ENCODE measurements around the gene VEZF1. TPM values are rescaled to one million over a fixed set of nuclear protein-coding genes. Genes with fewer than 3 reads are reported as not detected.

VEZF1 gene
- polyA plus RNA-seq, 3 donors: 18.2 to 23.9 (median 20.8) TPM

GRCh38 chr17:57957120-57957850, 30.8 kb downstream of the VEZF1 start:
- 95 to 97% (median 97%) methylated on average over 8 of the region's 8 CpGs for WGBS, 3 donors
- no peak overlapping the region for H3K27ac ChIP-seq (ENCODE audit: low read depth, low read length)

DNA sequence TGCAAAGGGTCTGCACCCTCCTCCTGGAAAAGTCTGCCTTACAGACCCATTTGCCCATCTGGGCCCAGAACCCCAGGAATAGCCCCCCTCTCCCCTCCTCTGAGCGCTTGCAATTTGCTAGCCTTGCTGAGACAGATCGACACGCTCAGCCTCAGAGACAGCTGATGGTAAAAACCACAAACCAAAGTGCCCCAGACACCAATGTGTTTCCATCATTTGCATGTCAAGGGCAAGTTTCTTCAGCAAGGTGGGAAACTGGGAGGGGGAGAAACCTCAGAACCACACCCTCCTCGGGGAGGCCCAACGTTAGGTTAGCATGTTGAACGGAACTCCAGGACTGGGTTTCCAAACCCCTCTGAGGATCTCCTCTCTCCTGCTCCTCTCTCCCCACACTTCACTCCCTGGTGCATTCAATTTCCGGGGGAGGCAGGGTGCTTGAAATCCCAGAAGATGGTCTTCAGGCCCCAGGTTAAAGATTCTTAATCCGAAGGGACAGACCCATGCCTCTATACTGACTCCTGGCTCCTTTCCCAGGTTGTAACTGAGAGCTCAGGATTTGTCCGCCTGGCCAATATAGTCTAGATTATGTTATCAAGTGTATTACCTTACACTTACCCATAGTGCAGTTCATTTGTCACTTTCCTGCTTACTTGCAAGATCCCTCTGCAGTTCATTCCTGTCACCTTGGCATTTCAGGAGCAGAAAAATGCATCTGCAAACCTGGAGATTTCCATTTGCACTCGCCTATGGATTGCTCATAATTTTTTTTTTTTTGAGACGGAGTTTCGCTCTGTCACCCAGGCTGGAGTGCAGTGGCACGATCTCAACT, 31.5 kb downstream of the VEZF1 start:
- no peak overlapping the region for H3K27ac ChIP-seq (ENCODE audit: low read depth, low read length)
- 56 to 65% (median 65%) methylated on average over 13 of the region's 13 CpGs for WGBS, 3 donors

- 1% methylated on average over 44 to 76 of the region's 79 CpGs for WGBS, 3 donors
- H3K27ac ChIP-seq (ENCODE audit: low read depth, low read length): peak within 1 kb of the TSS; percentile 57
Measured at GRCh38 chr17:57955183-57955931, 32.7 kb downstream of the VEZF1 start, which contains the start of gene CUEDC1. Gene CUEDC1, minus strand, starts transcription at chr17:57955412. Its CDS starts 69,848 bp downstream, at chr17:57885564.

DNA sequence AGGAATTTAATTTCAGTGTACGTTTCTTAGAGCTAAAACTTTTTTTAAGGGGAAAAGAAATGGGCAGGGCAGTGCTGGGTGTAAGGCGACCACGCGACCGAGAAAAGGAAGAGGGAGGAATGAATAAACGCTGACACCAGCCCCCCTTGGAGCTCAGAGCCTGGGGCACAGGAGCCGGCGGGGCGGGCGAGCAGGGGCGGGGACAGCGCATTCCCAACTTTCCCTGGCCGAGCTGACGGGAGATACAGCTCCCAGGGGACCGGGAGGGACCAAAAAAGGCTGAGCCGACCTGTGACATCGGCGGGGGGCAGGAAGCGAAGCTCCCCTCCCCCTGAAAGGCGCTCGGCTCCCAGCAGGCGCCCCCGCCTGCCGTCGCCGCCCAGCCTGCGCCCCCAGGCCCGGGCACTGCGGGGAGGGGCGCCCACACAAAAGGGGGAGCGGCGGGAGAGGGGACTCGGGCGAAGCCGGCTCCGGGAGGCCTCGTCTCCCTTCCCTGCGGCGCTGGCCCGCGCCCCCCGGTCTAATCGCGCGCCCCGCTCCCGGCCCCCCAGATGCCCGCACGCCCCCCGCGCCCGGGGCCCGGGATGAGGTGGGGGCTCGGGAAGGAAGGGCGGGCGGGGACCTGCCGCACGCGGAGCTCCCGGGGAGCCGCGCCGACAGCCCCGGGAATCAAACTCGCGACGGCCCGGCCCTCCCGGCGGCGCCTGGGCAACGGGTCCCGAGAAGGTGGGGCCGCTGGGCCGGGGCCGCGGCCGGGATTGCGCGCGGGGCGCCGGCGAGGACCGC, 33.5 kb downstream of the VEZF1 start:
- H3K27ac ChIP-seq (ENCODE audit: low read depth, low read length): peak overlapping the region; percentile 57
- WGBS, 3 donors: 1 to 2% (median 1%) methylated on average over 25 to 78 of the region's 85 CpGs

DNA sequence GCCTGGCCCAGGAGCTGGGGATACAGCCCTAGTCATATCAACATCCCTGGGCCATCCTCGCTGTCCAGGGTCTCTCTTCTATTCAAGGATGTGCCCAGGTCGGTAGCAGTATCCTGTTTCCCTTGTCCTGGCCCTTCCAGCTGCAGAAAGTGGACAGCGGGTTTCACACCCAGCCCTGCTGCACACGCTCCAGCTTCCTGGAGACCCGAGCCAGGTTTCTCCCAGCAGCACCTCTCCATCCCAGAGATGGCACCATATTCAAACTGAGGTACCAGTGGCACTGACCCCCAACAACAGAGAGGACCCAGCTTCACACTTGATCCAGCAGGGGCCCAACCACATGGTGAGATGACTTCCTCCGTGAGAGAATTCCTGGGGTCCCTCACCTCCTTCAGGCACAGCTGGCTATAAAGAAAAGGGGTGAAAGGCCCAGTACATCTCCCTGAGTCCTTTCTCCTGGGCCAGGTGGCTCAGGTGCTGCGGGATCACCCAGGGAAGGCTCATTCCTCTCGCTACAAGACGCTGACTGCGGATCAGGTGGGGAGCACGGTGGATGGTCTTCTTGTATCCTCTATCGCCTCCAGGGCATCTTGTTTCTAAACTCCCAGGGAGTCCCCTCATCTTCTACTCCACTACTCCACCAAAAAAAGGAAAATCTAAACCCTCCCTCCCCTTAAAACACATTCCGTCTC, 34.2 kb downstream of the VEZF1 start:
- no peak overlapping the region for H3K27ac ChIP-seq (ENCODE audit: low read depth, low read length)
- 66 to 79% (median 71%) methylated on average over 13 of the region's 13 CpGs for WGBS, 3 donors

DNA sequence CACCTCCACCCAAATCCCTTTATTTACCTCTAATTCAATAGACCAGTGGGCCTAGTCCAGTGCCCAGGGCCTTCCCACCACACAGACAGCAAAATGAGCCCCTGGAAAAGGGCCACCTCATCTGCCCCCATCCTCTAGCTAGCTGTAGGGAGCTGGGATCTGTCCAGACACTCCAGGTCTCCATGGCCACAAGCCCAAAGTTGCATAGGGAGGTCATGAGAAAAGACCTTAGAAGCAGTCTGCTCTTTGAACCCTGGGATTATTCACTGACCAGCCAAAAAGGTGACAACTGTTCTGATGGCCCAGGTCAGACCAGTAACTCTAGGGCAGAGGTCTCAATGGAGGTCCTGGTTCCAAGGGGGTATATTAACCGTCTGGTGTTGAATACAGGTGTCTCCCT, 34.8 kb downstream of the VEZF1 start:
- WGBS, 3 donors: 82 to 89% (median 86%) methylated on average over 1 of the region's 1 CpG

DNA sequence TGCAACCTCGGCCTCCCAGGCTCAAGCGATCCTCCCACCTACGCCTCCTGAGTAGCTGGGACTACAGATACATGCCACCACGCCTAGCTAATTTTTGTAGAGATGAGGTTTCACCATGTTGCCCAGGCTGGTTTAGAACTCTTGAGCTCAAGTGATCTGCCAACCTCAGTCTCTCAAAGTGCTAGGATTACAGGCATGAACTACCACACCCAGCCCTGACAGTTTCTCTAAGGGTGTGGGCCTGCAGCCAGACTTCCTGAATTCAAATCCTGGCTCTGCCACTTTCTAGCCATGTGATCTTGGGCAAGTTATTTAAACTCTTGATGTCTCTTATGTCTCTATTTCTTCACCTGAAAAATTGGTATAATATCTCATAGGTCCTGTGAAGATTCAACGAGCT, 38.4 kb downstream of the VEZF1 start:
- WGBS, 3 donors: 77 to 90% (median 87%) methylated on average over 5 of the region's 5 CpGs
- H3K27ac ChIP-seq (ENCODE audit: low read depth, low read length): no peak overlapping the region

More for the DNA sequence above, 34.8 kb downstream of the VEZF1 start:
- no peak overlapping the region for H3K27ac ChIP-seq (ENCODE audit: low read depth, low read length)

- WGBS, 3 donors: 25 to 82% (median 35%) methylated on average over 5 of the region's 5 CpGs
Measured at GRCh38 chr17:57948555-57949420, 39.3 kb downstream of the VEZF1 start.

GRCh38 chr17:57948169-57948554, 39.9 kb downstream of the VEZF1 start:
- whole genome bisulfite sequencing, 3 donors: 59 to 85% (median 64%) methylated on average over 5 of the region's 5 CpGs
- H3K27ac ChIP-seq (ENCODE audit: low read depth, low read length): no peak overlapping the region

More at GRCh38 chr17:57948555-57949420, 39.3 kb downstream of the VEZF1 start:
- peak overlapping the region; percentile 7 for H3K27ac ChIP-seq (ENCODE audit: low read depth, low read length)

GRCh38 chr17:57947369-57947768, 40.7 kb downstream of the VEZF1 start:
- H3K27ac ChIP-seq (ENCODE audit: low read depth, low read length): no peak overlapping the region
- whole genome bisulfite sequencing, 3 donors: 73 to 89% (median 79%) methylated on average over 9 of the region's 9 CpGs

DNA sequence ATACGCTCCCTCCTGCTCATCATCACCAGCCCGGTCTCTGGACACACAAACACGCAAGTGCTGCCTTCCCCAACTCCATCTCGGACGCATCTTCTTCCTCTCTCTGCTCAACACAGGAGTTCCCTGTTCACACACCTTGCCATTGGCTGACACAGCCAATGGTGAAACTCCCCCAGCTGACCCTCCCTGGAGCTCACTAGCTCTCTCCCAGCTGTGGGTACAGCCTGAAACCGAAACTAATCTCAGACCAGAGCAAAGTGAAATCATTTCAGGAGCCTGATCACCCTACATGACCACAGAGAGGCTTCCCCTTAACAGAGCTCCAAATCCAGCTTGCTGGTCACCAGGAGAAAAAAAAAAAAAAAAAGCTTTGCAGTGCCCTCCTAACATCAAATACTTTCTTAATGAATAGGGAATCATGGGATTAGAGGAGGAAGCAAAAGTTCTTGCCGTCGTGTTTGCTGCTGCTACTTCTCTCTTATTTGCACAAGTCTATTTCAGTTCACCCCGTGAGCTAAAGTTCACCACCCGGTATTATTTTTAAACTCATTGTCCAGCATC, 41.2 kb downstream of the VEZF1 start:
- H3K27ac ChIP-seq (ENCODE audit: low read depth, low read length): no peak overlapping the region
- 9 to 15% (median 11%) methylated on average over 10 of the region's 10 CpGs for WGBS, 3 donors

DNA sequence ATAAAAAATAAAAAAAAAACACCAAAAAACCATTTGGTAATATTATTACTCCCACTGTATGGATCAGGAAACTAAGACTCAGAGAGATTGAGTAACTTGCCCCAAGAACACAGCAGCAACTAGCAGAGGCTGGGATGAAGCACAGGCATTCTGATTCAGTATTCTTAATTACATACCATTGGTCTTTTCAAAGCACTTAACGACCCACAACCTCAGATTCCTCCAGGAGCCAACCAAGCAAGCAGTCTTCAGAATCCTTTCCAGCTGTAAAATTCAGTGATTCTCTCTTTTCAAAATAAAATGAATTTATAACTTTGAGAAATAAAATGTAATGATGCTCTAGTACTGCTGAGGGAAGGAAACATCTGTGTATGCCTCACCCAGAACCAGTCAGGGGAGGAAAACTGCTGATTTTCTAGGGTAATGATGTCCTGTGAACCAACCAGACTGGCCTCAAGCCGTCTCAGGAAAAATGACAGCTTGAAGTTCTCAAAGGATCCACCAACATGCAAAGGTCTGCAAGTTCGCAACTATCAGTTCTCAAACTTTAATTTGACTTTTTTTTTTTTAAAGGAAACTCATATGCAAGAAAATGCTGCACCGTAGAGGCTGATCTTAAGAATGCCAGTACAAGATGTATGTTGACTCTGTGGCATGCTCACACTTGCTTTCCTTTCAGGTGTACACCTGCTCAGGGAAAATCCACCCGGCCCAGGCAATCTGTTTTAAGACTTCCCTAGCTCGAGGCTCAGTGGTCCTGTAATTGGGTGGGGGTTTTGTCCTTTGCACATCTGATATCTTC, 41.9 kb downstream of the VEZF1 start:
- no peak overlapping the region for H3K27ac ChIP-seq (ENCODE audit: low read depth, low read length)
- WGBS, 3 donors: 19 to 26% (median 24%) methylated on average over 6 of the region's 6 CpGs

GRCh38 chr17:57944908-57945307, 43.1 kb downstream of the VEZF1 start:
- H3K27ac ChIP-seq (ENCODE audit: low read depth, low read length): no peak overlapping the region
- 67 to 74% (median 69%) methylated on average over 6 of the region's 6 CpGs for WGBS, 3 donors

DNA sequence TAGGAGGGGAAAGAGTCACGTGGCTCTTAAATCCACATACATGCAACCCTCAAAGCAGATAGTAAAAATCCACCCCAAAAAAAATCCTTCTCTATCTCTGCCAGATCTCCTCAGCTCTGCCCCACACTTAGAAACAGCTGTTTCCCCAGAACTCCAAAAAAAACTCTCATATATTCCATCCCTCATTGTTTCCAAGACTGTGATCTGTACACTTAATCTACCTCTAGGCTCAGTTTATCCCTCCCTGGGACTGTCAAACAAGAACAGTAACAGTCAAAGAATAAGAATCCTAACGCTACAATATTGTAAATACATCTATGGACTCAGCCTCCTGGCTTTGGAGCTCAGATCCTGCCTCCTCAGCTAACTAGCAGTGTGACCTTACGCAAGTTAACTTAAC, 44.4 kb downstream of the VEZF1 start:
- WGBS, 3 donors: 85 to 91% (median 87%) methylated on average over 3 of the region's 3 CpGs
- H3K27ac ChIP-seq (ENCODE audit: low read depth, low read length): no peak overlapping the region

DNA sequence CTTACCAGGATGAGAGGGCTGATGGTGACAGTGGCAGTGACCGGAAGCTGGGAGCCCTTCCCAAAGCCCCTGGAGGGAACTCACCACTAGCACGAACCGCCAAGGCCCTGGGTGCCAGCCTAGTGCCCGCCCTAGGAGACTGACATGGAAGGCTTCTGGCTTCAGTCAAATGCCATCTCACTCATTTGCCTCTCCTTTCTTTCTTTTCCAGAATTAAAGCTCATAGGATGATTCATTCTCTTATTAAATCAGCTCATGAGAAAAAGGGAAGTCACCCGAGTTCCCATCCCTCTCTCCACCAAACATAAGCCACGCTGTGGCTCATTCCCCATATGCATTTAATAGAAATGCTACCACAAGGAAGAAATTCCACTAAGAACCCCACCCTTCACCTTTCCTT, 44.9 kb downstream of the VEZF1 start:
- 59 to 86% (median 78%) methylated on average over 6 of the region's 6 CpGs for WGBS, 3 donors
- no peak overlapping the region for H3K27ac ChIP-seq (ENCODE audit: low read depth, low read length)

All from adipose tissue (tissue), 3 donors.